ENCODE data around the gene CEBPE.

Gene CEBPE

GRCh38 chr14:23142826-23143225 lies 23.8 kb upstream of the CEBPE start:
- no peak for DNase-seq

GRCh38 chr14:23141706-23142444 lies 22.8 kb upstream of the CEBPE start:
- peak; percentile 61 for DNase-seq

- DNase-seq = no peak
These were observed 21.3 kb upstream of the CEBPE start for GRCh38 chr14:23140371-23140770.

GRCh38 chr14:23139874-23140273 lies 20.8 kb upstream of the CEBPE start:
- no peak for DNase-seq

GRCh38 chr14:23137813-23138535 lies 18.9 kb upstream of the CEBPE start:
- DNase-seq = no peak

GRCh38 chr14:23137192-23137812 lies 18.2 kb upstream of the CEBPE start:
- DNase-seq = no peak

GRCh38 chr14:23136566-23137133 lies 17.6 kb upstream of the CEBPE start:
- DNase-seq = no peak

- DNase-seq = no peak
These were observed 13.9 kb upstream of the CEBPE start for GRCh38 chr14:23132970-23133369.

- no peak for DNase-seq
These were observed 12.4 kb upstream of the CEBPE start for GRCh38 chr14:23131482-23131881.

GRCh38 chr14:23130871-23131270 lies 11.8 kb upstream of the CEBPE start:
- no peak for DNase-seq

- DNase-seq = no peak
These were observed 10.8 kb upstream of the CEBPE start for GRCh38 chr14:23129759-23130316.

GRCh38 chr14:23128969-23129758 lies 10.1 kb upstream of the CEBPE start:
- no peak for DNase-seq

GRCh38 chr14:23127861-23128260 lies 8.8 kb upstream of the CEBPE start:
- DNase-seq = no peak

- DNase-seq = no peak
These were observed 7.7 kb upstream of the CEBPE start for GRCh38 chr14:23126548-23127278.

GRCh38 chr14:23125933-23126524 lies 7.0 kb upstream of the CEBPE start:
- no peak for DNase-seq

- DNase-seq = no peak
These were observed 6.0 kb upstream of the CEBPE start for GRCh38 chr14:23125011-23125410.

- DNase-seq = no peak
These were observed 5.4 kb upstream of the CEBPE start for GRCh38 chr14:23124337-23124954.

- no peak for DNase-seq
These were observed 4.4 kb upstream of the CEBPE start for GRCh38 chr14:23123419-23123818.

GRCh38 chr14:23122086-23122485 lies 3.0 kb upstream of the CEBPE start:
- no peak for DNase-seq

GRCh38 chr14:23121361-23121771 lies 2.3 kb upstream of the CEBPE start:
- DNase-seq = peak; percentile 56
